Hippocampal formation (tissue), 2 donors: Measurements from ENCODE around the gene DBH.
A peak's percentile ranks its signal among the peaks of the same experiment; 100 is the strongest.

Experiments used
- DNase-seq, 2 donors: peaks; one replicate each; lab custom pipeline; 2025; lab: John Stamatoyannopoulos, UW

DBH gene

GRCh38 chr9:133701981-133702797 lies 66.0 kb downstream of the DBH start:
- DNase-seq: peak in 1 of 2 donors; percentile 26

GRCh38 chr9:133702798-133703590 lies 66.8 kb downstream of the DBH start:
- DNase-seq: no peak

- DNase-seq: no peak
Observed at GRCh38 chr9:133703591-133704399, 67.6 kb downstream of the DBH start.

- no peak for DNase-seq
Observed at GRCh38 chr9:133704711-133705181, 68.6 kb downstream of the DBH start.

- DNase-seq: no peak
Observed at GRCh38 chr9:133705576-133705975, 69.4 kb downstream of the DBH start.

GRCh38 chr9:133706307-133707050 lies 70.3 kb downstream of the DBH start:
- no peak for DNase-seq

GRCh38 chr9:133707065-133707762 lies 71.1 kb downstream of the DBH start:
- no peak for DNase-seq

GRCh38 chr9:133707763-133708245 lies 71.6 kb downstream of the DBH start:
- DNase-seq: no peak

GRCh38 chr9:133708246-133709014 lies 72.3 kb downstream of the DBH start:
- no peak for DNase-seq
